T-cell (primary cell): ENCODE data around the gene ITPR3. TPM values are rescaled to one million over a fixed set of nuclear protein-coding genes. Genes with fewer than 3 reads are reported as not detected.
A peak's percentile ranks its signal among the peaks of the same experiment; 100 is the strongest.

Experiments used
- ATAC-seq, 4 experiments: fragments of 200-7000 bp in 3 of 4; fragments of 150-1000 bp in 1 of 4; cut with Tn5 transposase; replicated peaks in 1 of 4; 1 replicate in 3 of 4; 2 replicates in 1 of 4; pipeline ENCODE4 v1.10.0; 2021; ENCODE audit warnings: moderate library complexity in 3 of 4, mild to moderate bottlenecking in 2 of 4, moderate number of reproducible peaks in 1 of 4
- CTCF ChIA-PET, 2 donors: fragments of 300-600 bp; sonication (Branson Sonifier 250); formaldehyde crosslinking; loops; one replicate each; lab custom pipeline; 2022; ENCODE audit warnings: antibody characterized with exemption in 2 of 2; lab: Charles Lee
- POLR2A ChIA-PET, 2 donors: fragments of 300-600 bp; sonication (Branson Sonifier 250); formaldehyde crosslinking; loops; one replicate each; lab custom pipeline; 2022; ENCODE audit warnings: antibody characterized with exemption in 2 of 2; lab: Charles Lee
- DNase-seq, 35 experiments: peaks; one replicate each; pipeline versions ENCODE4 v3.0.0 to v3.0.0-alpha.2; 2013 to 2023
- H3K27ac ChIP-seq: one replicate; pipeline ENCODE4 v1.5.1; 2013; ENCODE audit warnings: low read length
- H3K27me3 ChIP-seq, 2 experiments: replicated peaks in 1 of 2; 1 replicate in 1 of 2; 2 replicates in 1 of 2; pipeline versions ENCODE4 v1.6.1 to v1.7.0; 2013; ENCODE audit warnings: low read length in 1 of 2, mixed read lengths in 1 of 2; ENCODE audit not compliant: control insufficient read depth in 2 of 2, insufficient read depth in 2 of 2; ENCODE audit errors: extremely low read depth in 1 of 2
- H3K36me3 ChIP-seq, 2 donors: 1 replicate in 1 of 2; 2 replicates in 1 of 2; pipeline versions ENCODE4 v1.6.1 to v1.7.0; 2013; ENCODE audit warnings: low read length in 1 of 2; ENCODE audit not compliant: control insufficient read depth in 2 of 2, insufficient read depth in 1 of 2; ENCODE audit errors: extremely low read depth in 1 of 2
- H3K4me1 ChIP-seq, 2 experiments: 1 replicate in 1 of 2; 2 replicates in 1 of 2; pipeline versions ENCODE4 v1.6.1 to v1.7.0; 2013; ENCODE audit warnings: low read length in 2 of 2, mixed read lengths in 1 of 2; ENCODE audit not compliant: insufficient read depth in 2 of 2, control insufficient read depth in 1 of 2; ENCODE audit errors: extremely low read depth in 1 of 2
- H3K4me3 ChIP-seq, 2 donors: 1 replicate in 1 of 2; 2 replicates in 1 of 2; pipeline versions ENCODE4 v1.5.1 to v1.7.0; 2013; ENCODE audit warnings: mild to moderate bottlenecking in 2 of 2, low read length in 1 of 2, moderate library complexity in 1 of 2; ENCODE audit not compliant: control insufficient read depth in 1 of 2; ENCODE audit errors: extremely low read depth in 1 of 2
- H3K9me3 ChIP-seq: 2 replicates; pipeline ENCODE4 v1.7.0; 2013
- H3K27ac Mint-ChIP-seq, 2 donors: one replicate each; pipeline ENCODE4 v1.8.0; 2020 to 2021; ENCODE audit warnings: mild to moderate bottlenecking in 2 of 2, mixed read lengths in 2 of 2
- H3K27me3 Mint-ChIP-seq, 2 donors: one replicate each; pipeline ENCODE4 v1.8.0; 2021 to 2022; ENCODE audit warnings: mixed read lengths in 2 of 2
- H3K36me3 Mint-ChIP-seq: one replicate; pipeline ENCODE4 v1.8.0; 2021; ENCODE audit warnings: mixed read lengths
- H3K4me1 Mint-ChIP-seq, 3 donors: one replicate each; pipeline ENCODE4 v1.8.0; 2020 to 2022; ENCODE audit warnings: mixed read lengths in 3 of 3, mild to moderate bottlenecking in 1 of 3
- H3K4me3 Mint-ChIP-seq, 3 donors: one replicate each; pipeline ENCODE4 v1.8.0; 2020 to 2022; ENCODE audit warnings: mild to moderate bottlenecking in 3 of 3, mixed read lengths in 3 of 3, moderate library complexity in 3 of 3
- H3K9me3 Mint-ChIP-seq, 3 donors: one replicate each; pipeline ENCODE4 v1.8.0; 2020 to 2022; ENCODE audit warnings: mixed read lengths in 3 of 3
- WGBS: methylation state at CpG from one replicate; pipeline ENCODE4 v1.1.5; 2013; ENCODE audit warnings: missing lambda C conversion rate; ENCODE audit not compliant: insufficient coverage; 5-methylcytosine and 5-hydroxymethylcytosine counted together
- total RNA-seq, 35 experiments: library from RNA in 6 of 35; stranded (reverse) in 6 of 35; fragments of 120-200 nt in 1 of 35; gene quantifications; one replicate each; pipeline versions ENCODE4 v1.2.1 to v1.2.4 and lab custom pipeline; 2013 to 2026

Gene ITPR3
- total RNA-seq, 5 donors from 2014 or later (not counting 1 experiment from before 2014, with no cell fraction given) = 49.2 to 63.6 (median 62.4) TPM

DNA sequence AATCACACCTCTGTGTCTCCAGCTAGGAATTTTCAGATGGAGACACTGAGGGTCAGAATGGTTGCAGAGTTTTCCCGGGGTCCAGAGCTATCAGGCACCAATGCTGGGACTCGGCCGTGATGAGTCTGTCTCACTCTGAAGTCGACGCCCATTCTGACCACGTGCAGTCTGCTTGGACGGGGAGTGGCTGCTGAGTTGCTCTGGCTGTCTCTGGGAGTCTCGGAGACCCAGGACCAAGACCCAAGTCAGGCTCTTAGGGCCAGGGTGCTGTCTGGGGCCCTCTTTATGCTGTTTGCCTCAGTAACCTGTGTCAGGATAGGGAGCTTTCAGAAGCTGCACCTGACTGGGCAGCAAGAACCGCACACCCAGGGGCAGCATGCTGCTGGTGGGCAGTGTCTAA is 121.0 kb downstream of the ITPR3 start:
- Histone ChIP-seq H3K9me3 (no peaks in the 10 kb centered on the region), H3K36me3 (no peaks in the 10 kb centered on the region), H3K27ac (no peak overlapping the region), H3K4me1 (peaks cover 0 to 6% of the 10 kb centered on the region in 2 experiments), H3K4me3 (no peak overlapping the region), H3K27me3 (peaks cover 0 to 46% of the 10 kb centered on the region in 2 experiments)
- H3K27me3 Mint-ChIP-seq = peaks cover 10 to 21% of the 10 kb centered on the region in 2 donors
- H3K36me3 Mint-ChIP-seq = no peaks in the 10 kb centered on the region
- ATAC-seq (no peak), DNase-seq (no peak)
- ChIA-PET POLR2A (no interaction called here), CTCF (no interaction called here)
- H3K4me1 Mint-ChIP-seq = peaks cover 2 to 6% (median 3%) of the 10 kb centered on the region in 3 donors
- no peak overlapping the region for H3K4me3 Mint-ChIP-seq
- WGBS = 72% methylated on average over 9 of the region's 9 CpGs
- H3K27ac Mint-ChIP-seq = no peak overlapping the region
- H3K9me3 Mint-ChIP-seq = no peaks in the 10 kb centered on the region

DNA sequence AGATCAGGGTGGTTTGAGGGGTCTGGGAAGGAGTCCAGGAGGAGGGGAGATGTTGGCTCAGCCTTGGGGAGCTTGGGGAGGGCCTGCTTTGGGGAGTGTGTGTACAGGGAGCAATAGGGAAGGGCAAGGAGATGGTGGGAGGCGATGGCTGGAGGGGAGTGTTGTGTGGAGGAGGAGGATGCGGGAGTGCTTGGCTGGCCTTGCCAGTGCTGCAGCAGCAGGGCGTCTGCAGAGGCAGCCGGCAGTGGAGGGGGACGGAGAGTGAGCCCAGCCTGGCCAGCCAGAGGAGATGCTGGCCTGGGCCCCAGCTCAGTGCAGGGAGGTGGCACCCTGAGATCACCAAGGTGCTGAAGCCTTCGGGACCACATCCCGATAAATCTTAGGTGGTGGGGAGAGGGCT is 121.7 kb downstream of the ITPR3 start:
- Histone ChIP-seq H3K27me3 (peaks cover 0 to 49% of the 10 kb centered on the region in 2 experiments), H3K27ac (no peak overlapping the region), H3K4me3 (no peak overlapping the region), H3K36me3 (no peaks in the 10 kb centered on the region), H3K9me3 (no peaks in the 10 kb centered on the region), H3K4me1 (peaks cover 0 to 6% of the 10 kb centered on the region in 2 experiments)
- WGBS = 76% methylated on average over 7 of the region's 7 CpGs
- POLR2A ChIA-PET = no interaction called here
- Mint-ChIP-seq H3K9me3 (no peaks in the 10 kb centered on the region), H3K27ac (no peak overlapping the region), H3K27me3 (peaks cover 18 to 24% of the 10 kb centered on the region in 2 donors), H3K4me1 (peaks cover 2 to 6% (median 3%) of the 10 kb centered on the region in 3 donors), H3K4me3 (no peak overlapping the region), H3K36me3 (no peaks in the 10 kb centered on the region)
- no peak for DNase-seq
- ATAC-seq = no peak
- CTCF ChIA-PET = interaction anchor here (0.5 to 1.4 kb wide), 4 partner anchors 11 to 184 kb away, joined by 3 to 6 read pairs (median 4); partner anchors contain the start of gene UQCC2 (in 1 of the 2)

DNA sequence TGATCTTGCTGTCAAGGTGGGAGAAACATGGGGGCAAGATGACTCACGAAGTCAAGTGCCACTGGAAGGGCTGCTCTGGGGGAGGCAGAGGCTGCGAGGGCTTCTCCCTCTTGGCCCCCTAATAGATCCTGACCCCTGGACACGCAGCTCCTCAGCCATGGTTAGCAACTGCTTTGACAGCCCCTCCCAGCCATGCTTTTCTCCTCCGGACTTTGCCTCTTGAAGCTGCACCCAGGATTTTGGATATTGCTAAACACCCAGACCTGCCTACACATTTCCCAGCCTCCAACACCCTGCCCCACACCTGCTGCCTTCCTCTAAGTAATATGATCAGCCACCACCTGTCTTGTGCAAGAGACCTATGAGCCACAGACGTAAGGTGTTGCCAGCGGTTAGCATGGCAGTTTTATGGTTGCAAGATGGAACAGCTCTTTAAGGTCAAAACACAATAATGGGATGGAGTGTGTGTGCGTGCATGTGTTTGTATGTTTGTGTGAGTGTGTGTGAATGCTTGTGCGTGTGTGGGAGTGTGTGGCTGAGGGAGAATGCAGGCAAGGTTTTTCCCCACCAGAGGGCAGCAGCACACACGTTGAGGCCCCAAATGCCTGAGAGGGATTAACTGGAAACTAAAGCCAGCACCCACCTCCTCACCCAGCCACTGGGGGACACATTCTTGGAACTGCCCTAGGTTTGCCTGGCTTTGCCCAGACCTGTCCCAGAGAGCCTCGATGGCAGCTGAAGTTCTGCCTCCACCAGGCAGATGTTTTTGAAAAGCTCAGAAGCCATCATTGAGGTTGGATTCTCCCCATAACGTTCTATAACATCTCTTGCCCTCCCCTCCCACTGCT is 123.1 kb downstream of the ITPR3 start:
- H3K4me3 Mint-ChIP-seq = no peak overlapping the region
- Histone ChIP-seq H3K27me3 (peaks cover 0 to 46% of the 10 kb centered on the region in 2 experiments), H3K9me3 (no peaks in the 10 kb centered on the region), H3K4me1 (peaks cover 0 to 6% of the 10 kb centered on the region in 2 experiments), H3K4me3 (no peak overlapping the region), H3K27ac (no peak overlapping the region), H3K36me3 (no peaks in the 10 kb centered on the region)
- peaks cover 18 to 26% of the 10 kb centered on the region in 2 donors for H3K27me3 Mint-ChIP-seq
- no peaks in the 10 kb centered on the region for H3K36me3 Mint-ChIP-seq
- WGBS = 41% methylated on average over 7 of the region's 11 CpGs
- ChIA-PET CTCF (interaction anchor here (0.5 to 1.4 kb wide), 10 partner anchors 10 to 314 kb away, joined by 3 to 5 read pairs (median 3); partner anchors contain the start of gene UQCC2 (in 1 of the 2)), POLR2A (no interaction called here)
- no peak overlapping the region for H3K27ac Mint-ChIP-seq
- H3K9me3 Mint-ChIP-seq = no peaks in the 10 kb centered on the region
- peak; percentile 74 to 89 (median 78) for ATAC-seq
- peak; percentile 28 to 84 (median 63) for DNase-seq
- peaks cover 2 to 6% (median 3%) of the 10 kb centered on the region in 3 donors for H3K4me1 Mint-ChIP-seq

- H3K9me3 Mint-ChIP-seq = no peaks in the 10 kb centered on the region
- peaks cover 18 to 26% of the 10 kb centered on the region in 2 donors for H3K27me3 Mint-ChIP-seq
- Histone ChIP-seq H3K4me3 (no peak overlapping the region), H3K9me3 (no peaks in the 10 kb centered on the region), H3K4me1 (peaks cover 0 to 6% of the 10 kb centered on the region in 2 experiments), H3K27me3 (peaks cover 0 to 39% of the 10 kb centered on the region in 2 experiments), H3K36me3 (no peaks in the 10 kb centered on the region), H3K27ac (no peak overlapping the region)
- WGBS = 79% methylated on average over 10 of the region's 13 CpGs
- peaks cover 2 to 8% (median 3%) of the 10 kb centered on the region in 3 donors for H3K4me1 Mint-ChIP-seq
- POLR2A ChIA-PET = no interaction called here
- CTCF ChIA-PET = interaction anchor here (0.6 to 1.4 kb wide), 6 partner anchors 34 to 315 kb away, joined by 3 to 4 read pairs (median 3); partner anchors contain the start of gene UQCC2 (in 1 of the 2)
- DNase-seq (no peak), ATAC-seq (peak in 1 of 4 experiments; percentile 20)
- no peak overlapping the region for H3K4me3 Mint-ChIP-seq
- H3K27ac Mint-ChIP-seq = no peak overlapping the region
- H3K36me3 Mint-ChIP-seq = no peaks in the 10 kb centered on the region
Observed at GRCh38 chr6:33744895-33745546, 123.9 kb downstream of the ITPR3 start.

DNA sequence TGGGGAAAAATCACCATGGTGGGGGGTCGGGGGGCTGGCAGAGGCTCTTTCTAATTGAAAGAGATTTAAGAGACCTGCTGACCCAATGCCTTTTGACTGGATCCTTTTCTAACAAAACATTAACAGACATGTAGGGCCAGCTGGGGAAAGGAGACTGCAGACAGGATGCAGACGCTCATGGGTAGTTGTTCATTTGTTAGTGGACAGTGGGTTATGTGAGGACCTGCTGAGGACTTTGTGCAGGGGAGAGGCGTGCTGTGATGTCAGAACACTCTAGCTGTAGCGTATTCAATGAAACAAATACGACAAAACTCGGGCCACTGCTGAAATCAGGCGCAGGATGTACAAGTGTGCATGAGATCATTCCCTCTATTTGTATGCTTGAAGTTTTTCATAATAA is 124.4 kb downstream of the ITPR3 start:
- peaks cover 18 to 26% of the 10 kb centered on the region in 2 donors for H3K27me3 Mint-ChIP-seq
- Histone ChIP-seq H3K27ac (no peak overlapping the region), H3K4me3 (no peak overlapping the region), H3K9me3 (no peaks in the 10 kb centered on the region), H3K36me3 (no peaks in the 10 kb centered on the region), H3K27me3 (peaks cover 0 to 39% of the 10 kb centered on the region in 2 experiments), H3K4me1 (peaks cover 0 to 6% of the 10 kb centered on the region in 2 experiments)
- WGBS = 75% methylated on average over 1 of the region's 7 CpGs
- H3K9me3 Mint-ChIP-seq = no peaks in the 10 kb centered on the region
- ChIA-PET CTCF (no interaction called here), POLR2A (no interaction called here)
- no peak overlapping the region for H3K27ac Mint-ChIP-seq
- H3K4me1 Mint-ChIP-seq = peaks cover 2 to 14% (median 3%) of the 10 kb centered on the region in 3 donors
- DNase-seq (no peak), ATAC-seq (no peak)
- H3K4me3 Mint-ChIP-seq = no peak overlapping the region
- no peaks in the 10 kb centered on the region for H3K36me3 Mint-ChIP-seq
